SK-N-SH (cell line): Measurements from ENCODE around the gene KRT16. TPM values are rescaled to one million over a fixed set of nuclear protein-coding genes. Genes with fewer than 3 reads are reported as not detected.

Experiments
- CTCF ChIA-PET: fragments of 300-600, 350-600 bp; formaldehyde crosslinking; extraction: SDS; loops from one replicate; lab custom pipeline; 2021; lab: Yijun Ruan, JAX
- POLR2A ChIA-PET: fragments of 350-600 bp; sonication (Branson Sonifier 250); formaldehyde crosslinking; extraction: SDS; loops from one replicate; lab custom pipeline; 2020; ENCODE audit warnings: antibody characterized with exemption, inconsistent platforms; lab: Yijun Ruan, JAX
- DNase-seq: peaks from one replicate; pipeline ENCODE4 v3.0.0; 2012
- H2AFZ ChIP-seq: fragments of 200-600 bp; sonication (generic); 2 replicates; pipeline ENCODE4 v1.8.1; 2016; ENCODE audit warnings: antibody characterized with exemption, mild to moderate bottlenecking, low read depth
- H3F3A ChIP-seq: fragments of 200-600 bp; sonication (generic); replicated peaks from 2 replicates; pipeline ENCODE3; 2016; ENCODE audit warnings: antibody characterized with exemption, mild to moderate bottlenecking; ENCODE audit not compliant: insufficient read depth
- H3K27ac ChIP-seq, 2 experiments: fragments of 200-500 bp in 1 of 2; fragments of 200-600 bp in 1 of 2; sonication (Bioruptor generic) in 1 of 2; sonication (generic), shearing (Covaris generic) in 1 of 2; 2 replicates each; pipeline versions ENCODE4 v1.5.1 to v1.6.1; 2014 to 2016; ENCODE audit warnings: low read depth in 2 of 2, inconsistent platforms in 1 of 2, low read length in 1 of 2, mild to moderate bottlenecking in 1 of 2, mixed read lengths in 1 of 2
- H3K27me3 ChIP-seq: fragments of 200-600 bp; sonication (generic), shearing (Covaris generic); 2 replicates; pipeline ENCODE4 v1.6.1; 2016; ENCODE audit warnings: mixed run types; ENCODE audit not compliant: insufficient read depth
- H3K36me3 ChIP-seq, 2 experiments: fragments of 200-500 bp in 1 of 2; fragments of 200-600 bp in 1 of 2; sonication (Bioruptor generic) in 1 of 2; sonication (generic) in 1 of 2; replicated peaks in 1 of 2; 2 replicates each; pipeline versions ENCODE3 to v1.5.1; 2014 to 2016; ENCODE audit warnings: low read length in 1 of 2, mild to moderate bottlenecking in 1 of 2; ENCODE audit not compliant: insufficient read depth in 2 of 2, control insufficient read depth in 1 of 2
- H3K4me1 ChIP-seq, 2 experiments: fragments of 200-500 bp in 1 of 2; fragments of 200-600 bp in 1 of 2; sonication (Bioruptor generic) in 1 of 2; sonication (generic), shearing (Covaris generic) in 1 of 2; 2 replicates each; pipeline versions ENCODE4 v1.5.1 to v1.6.1; 2014 to 2016; ENCODE audit warnings: low read depth in 1 of 2, low read length in 1 of 2, mixed run types in 1 of 2; ENCODE audit not compliant: insufficient read depth in 2 of 2, control insufficient read depth in 1 of 2
- H3K4me2 ChIP-seq: fragments of 200-600 bp; sonication (generic), shearing (Covaris generic); 2 replicates; pipeline ENCODE4 v1.6.1; 2017; ENCODE audit warnings: mixed run types
- H3K4me3 ChIP-seq, 2 experiments: fragments of 200-500 bp in 1 of 2; fragments of 200-600 bp in 1 of 2; sonication (Bioruptor generic) in 1 of 2; sonication (generic), shearing (Covaris generic) in 1 of 2; 2 replicates each; pipeline versions ENCODE4 v1.5.1 to v1.8.1; 2014 to 2016; ENCODE audit warnings: low read depth in 2 of 2, inconsistent platforms in 1 of 2, low read length in 1 of 2, mild to moderate bottlenecking in 1 of 2, mixed read lengths in 1 of 2, moderate library complexity in 1 of 2
- H3K79me2 ChIP-seq: fragments of 200-600 bp; sonication (generic); 2 replicates; pipeline ENCODE4 v1.8.1; 2017; ENCODE audit warnings: mild to moderate bottlenecking; ENCODE audit not compliant: insufficient read depth
- H3K9ac ChIP-seq: fragments of 200-600 bp; sonication (generic); 2 replicates; pipeline ENCODE4 v1.6.1; 2017; ENCODE audit warnings: mixed run types
- H3K9me2 ChIP-seq: fragments of 200-600 bp; sonication (generic); 2 replicates; pipeline ENCODE4 v1.6.1; 2017; ENCODE audit warnings: mixed run types
- H3K9me3 ChIP-seq: fragments of 200-600 bp; sonication (generic); 2 replicates; pipeline ENCODE4 v1.6.1; 2017; ENCODE audit warnings: mixed run types, mild to moderate bottlenecking, moderate library complexity
- H4K20me1 ChIP-seq: fragments of 200-600 bp; sonication (generic); 2 replicates; pipeline ENCODE4 v1.6.1; 2017; ENCODE audit warnings: mild to moderate bottlenecking, mixed run types; ENCODE audit not compliant: insufficient read depth
- EZH2phosphoT487 ChIP-seq: fragments of 200-600 bp; sonication (generic); IDR thresholded peaks from 2 replicates; pipeline ENCODE4 v1.6.1; 2017; ENCODE audit warnings: low read depth, mixed run types, mild to moderate bottlenecking, antibody characterized with exemption, moderate library complexity, borderline replicate concordance
- FOSL2 ChIP-seq: IDR thresholded peaks from 2 replicates; pipeline ENCODE4 v1.4.0; 2012; ENCODE audit warnings: low read depth, mild to moderate bottlenecking, moderate library complexity, borderline replicate concordance
- FOXM1 ChIP-seq: IDR thresholded peaks from 2 replicates; pipeline ENCODE4 v1.4.0; 2012; ENCODE audit warnings: low read depth, mild to moderate bottlenecking
- POLR2AphosphoS5 ChIP-seq: IDR thresholded peaks from 2 replicates; pipeline ENCODE4 v1.6.1; 2012; ENCODE audit warnings: low read depth, low read length
- RCOR1 ChIP-seq: fragments of 150-350 bp; IDR thresholded peaks from 2 replicates; pipeline ENCODE4 v1.6.1; 2017; ENCODE audit warnings: antibody characterized with exemption, low read length
- RFX5 ChIP-seq: IDR thresholded peaks from 2 replicates; pipeline ENCODE4 v1.6.1; 2012; ENCODE audit warnings: mild to moderate bottlenecking, improper control_type of control experiment, low read length
- SMC3 ChIP-seq: IDR thresholded peaks from 2 replicates; pipeline ENCODE4 v1.6.1; 2012; ENCODE audit warnings: low read depth, low read length, improper control_type of control experiment
- TAF1 ChIP-seq: IDR thresholded peaks from 2 replicates; pipeline ENCODE4 v1.6.1; 2012; ENCODE audit warnings: low read depth, mild to moderate bottlenecking, low read length, moderate library complexity, borderline replicate concordance
- TEAD4 ChIP-seq: IDR thresholded peaks from 2 replicates; pipeline ENCODE4 v1.4.0; 2012; ENCODE audit warnings: mild to moderate bottlenecking, borderline replicate concordance; ENCODE audit not compliant: insufficient read depth
- WGBS: methylation state at CpG from one replicate; pipeline ENCODE4 v1.1.6; 2017; ENCODE audit warnings: low lambda C conversion rate; 5-methylcytosine and 5-hydroxymethylcytosine counted together
- polyA plus RNA-seq, 3 experiments: library from polyadenylated mRNA; depleted of rRNA; stranded (reverse); fragments of >200 nt; gene quantifications; 2 replicates each; pipeline ENCODE4 v1.2.3, GENCODE V29; 2012
- TF ChIP-seq, protein P1 (sequence below): IDR thresholded peaks from 2 replicates; pipeline ENCODE4; 2012
- TF ChIP-seq, protein P2 (sequence below): IDR thresholded peaks from 2 replicates; pipeline ENCODE4 v1.4.0; 2012; ENCODE audit warnings: low read depth, borderline replicate concordance
- TF ChIP-seq, protein P3 (sequence below): fragments of 150-350 bp; IDR thresholded peaks from 2 replicates; pipeline ENCODE4 v1.6.1; 2017; ENCODE audit warnings: antibody characterized with exemption, low read length, low read depth, borderline replicate concordance

The KRT16 gene
- polyA plus RNA-seq, 1 of the 3 experiments (the other 2 are of a cell fraction): not detected

DNA sequence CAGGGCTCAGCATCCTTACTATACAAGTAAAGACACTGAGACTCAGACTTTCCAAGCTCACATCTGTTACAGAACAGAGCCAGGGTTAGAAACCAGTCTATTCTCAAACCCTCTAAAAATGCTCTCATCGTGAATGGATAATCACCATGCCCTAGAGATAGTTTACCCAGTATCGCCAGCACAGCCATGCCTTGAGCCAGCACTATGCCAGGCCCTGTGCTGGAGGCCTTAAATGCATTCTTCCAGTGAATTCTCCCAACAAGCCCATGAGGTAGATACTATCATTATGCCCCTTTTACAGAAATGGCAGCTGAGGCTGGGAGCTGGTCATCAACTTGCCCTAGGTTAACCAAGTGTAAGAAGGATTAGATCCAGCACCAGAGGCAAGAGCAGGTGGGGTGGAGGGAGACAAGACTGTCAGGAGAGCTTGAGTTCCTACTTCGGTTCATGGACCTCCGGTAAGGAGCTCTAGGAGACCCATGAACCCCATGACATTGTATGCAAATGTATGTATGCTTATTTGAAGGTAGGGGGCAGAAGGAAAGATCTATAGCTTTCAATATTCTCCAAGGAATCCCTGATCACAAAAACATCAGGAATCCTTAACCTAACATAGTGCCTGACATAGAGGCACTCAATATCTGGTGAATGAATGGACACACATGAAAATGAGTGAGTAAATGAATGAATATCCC is 31.1 kb downstream of the KRT16 start:
- DNase-seq: no peak
- no peak overlapping the region for H3K27ac ChIP-seq
- POLR2A ChIA-PET: no interaction called here

DNA sequence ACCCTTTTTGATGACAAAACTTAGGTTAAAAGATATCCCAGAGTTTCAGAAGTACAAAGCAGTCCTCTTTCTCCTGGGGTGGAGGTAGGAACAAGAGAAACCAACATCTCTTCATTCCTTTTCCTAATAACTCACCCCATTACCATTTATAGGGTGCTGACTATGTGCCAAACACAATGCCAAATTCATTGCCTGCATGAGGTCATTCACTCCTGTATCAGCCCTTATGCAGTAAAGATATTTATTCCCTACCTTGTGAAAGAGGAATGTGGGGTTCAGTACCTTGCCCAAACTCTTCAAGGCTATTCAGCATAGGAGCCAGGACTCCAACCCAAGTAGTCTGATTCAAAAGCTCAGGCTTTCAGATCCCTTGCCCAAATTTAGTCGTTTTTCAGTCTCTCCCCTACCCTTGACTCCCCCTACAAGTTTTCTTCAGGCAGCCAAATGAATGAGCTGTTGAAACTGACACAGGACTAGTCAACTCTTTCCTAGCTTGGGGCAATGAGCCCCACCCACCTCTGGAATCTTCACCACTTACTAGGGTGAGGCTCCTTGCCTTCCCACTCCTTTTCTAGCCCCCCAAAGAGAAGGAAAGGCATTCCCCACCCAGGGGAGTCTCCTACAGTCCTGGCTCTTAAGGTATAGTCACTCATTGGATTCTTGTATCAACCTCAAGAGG is 31.7 kb downstream of the KRT16 start:
- ChIA-PET POLR2A (no interaction called here), CTCF (interaction anchor here (2.6 to 4.5 kb wide), 3 partner anchors 32 to 82 kb away, joined by 10 to 27 read pairs (median 26); no protein-coding TSS in a partner anchor)
- no peaks in the 10 kb centered on the region for H4K20me1 ChIP-seq
- no peaks in the 10 kb centered on the region for H3K36me3 ChIP-seq
- no peaks in the 10 kb centered on the region for H3K9me3 ChIP-seq
- H3K27me3 ChIP-seq: no peaks in the 10 kb centered on the region; the same call in 1 of the 2 replicates
- H3K79me2 ChIP-seq: no peaks in the 10 kb centered on the region
- 0% methylated on average over 1 of the region's 1 CpG for WGBS
- no peak overlapping the region for H3K4me3 ChIP-seq
- no peaks in the 10 kb centered on the region for H3K9me2 ChIP-seq
- no peak overlapping the region for H3K4me2 ChIP-seq
- H3K4me1 ChIP-seq: peaks cover 0 to 3% of the 10 kb centered on the region in 2 experiments; a peak in 1 of 4 replicates
- no peak overlapping the region for H3K9ac ChIP-seq
- TF ChIP-seq, protein P1, sequence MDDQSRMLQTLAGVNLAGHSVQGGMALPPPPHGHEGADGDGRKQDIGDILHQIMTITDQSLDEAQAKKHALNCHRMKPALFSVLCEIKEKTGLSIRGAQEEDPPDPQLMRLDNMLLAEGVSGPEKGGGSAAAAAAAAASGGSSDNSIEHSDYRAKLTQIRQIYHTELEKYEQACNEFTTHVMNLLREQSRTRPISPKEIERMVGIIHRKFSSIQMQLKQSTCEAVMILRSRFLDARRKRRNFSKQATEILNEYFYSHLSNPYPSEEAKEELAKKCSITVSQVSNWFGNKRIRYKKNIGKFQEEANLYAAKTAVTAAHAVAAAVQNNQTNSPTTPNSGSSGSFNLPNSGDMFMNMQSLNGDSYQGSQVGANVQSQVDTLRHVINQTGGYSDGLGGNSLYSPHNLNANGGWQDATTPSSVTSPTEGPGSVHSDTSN: no peak
- no peak for TF ChIP-seq FOXM1
- no peak for TF ChIP-seq TEAD4
- TF ChIP-seq RFX5: no peak
- TF ChIP-seq FOSL2: no peak
- TF ChIP-seq, protein P2, sequence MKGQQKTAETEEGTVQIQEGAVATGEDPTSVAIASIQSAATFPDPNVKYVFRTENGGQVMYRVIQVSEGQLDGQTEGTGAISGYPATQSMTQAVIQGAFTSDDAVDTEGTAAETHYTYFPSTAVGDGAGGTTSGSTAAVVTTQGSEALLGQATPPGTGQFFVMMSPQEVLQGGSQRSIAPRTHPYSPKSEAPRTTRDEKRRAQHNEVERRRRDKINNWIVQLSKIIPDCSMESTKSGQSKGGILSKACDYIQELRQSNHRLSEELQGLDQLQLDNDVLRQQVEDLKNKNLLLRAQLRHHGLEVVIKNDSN: no peak
- TF ChIP-seq EZH2phosphoT487: no peak
- no peak for TF ChIP-seq POLR2AphosphoS5
- H3F3A ChIP-seq: no peaks in the 10 kb centered on the region
- no peak for DNase-seq
- H2AFZ ChIP-seq: no peak overlapping the region
- no peak overlapping the region for H3K27ac ChIP-seq

More for the DNA sequence above, 31.1 kb downstream of the KRT16 start:
- H3F3A ChIP-seq: no peaks in the 10 kb centered on the region
- H3K4me2 ChIP-seq: no peak overlapping the region
- H3K9me3 ChIP-seq: no peaks in the 10 kb centered on the region
- H3K9ac ChIP-seq: no peak overlapping the region
- H3K9me2 ChIP-seq: no peaks in the 10 kb centered on the region
- TF ChIP-seq POLR2AphosphoS5: no peak
- TF ChIP-seq, protein P2: no peak
- TF ChIP-seq RCOR1: no peak
- TF ChIP-seq SMC3: no peak
- no peak for TF ChIP-seq TAF1
- TF ChIP-seq, protein P3, sequence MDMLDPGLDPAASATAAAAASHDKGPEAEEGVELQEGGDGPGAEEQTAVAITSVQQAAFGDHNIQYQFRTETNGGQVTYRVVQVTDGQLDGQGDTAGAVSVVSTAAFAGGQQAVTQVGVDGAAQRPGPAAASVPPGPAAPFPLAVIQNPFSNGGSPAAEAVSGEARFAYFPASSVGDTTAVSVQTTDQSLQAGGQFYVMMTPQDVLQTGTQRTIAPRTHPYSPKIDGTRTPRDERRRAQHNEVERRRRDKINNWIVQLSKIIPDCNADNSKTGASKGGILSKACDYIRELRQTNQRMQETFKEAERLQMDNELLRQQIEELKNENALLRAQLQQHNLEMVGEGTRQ: no peak
- H3K79me2 ChIP-seq: no peaks in the 10 kb centered on the region
- H2AFZ ChIP-seq: no peak overlapping the region
- H3K4me3 ChIP-seq: no peak overlapping the region
- WGBS: 50% methylated on average over 4 of the region's 4 CpGs
- H3K27me3 ChIP-seq: no peaks in the 10 kb centered on the region; the same call in 1 of the 2 replicates
- H3K36me3 ChIP-seq: no peaks in the 10 kb centered on the region
- CTCF ChIA-PET: interaction anchor here (2.6 to 4.5 kb wide), 3 partner anchors 32 to 81 kb away, joined by 10 to 27 read pairs (median 26); no protein-coding TSS in a partner anchor
- no peaks in the 10 kb centered on the region for H4K20me1 ChIP-seq
- H3K4me1 ChIP-seq: peaks cover 0 to 3% of the 10 kb centered on the region in 2 experiments; a peak in 1 of 4 replicates
